Neural cell (in vitro differentiated cells): ENCODE measurements around the gene B3GALT6.

Experiments used
- EZH2 ChIP-seq: fragments of 200-600, 300-800 bp; shearing (Covaris generic), sonication (generic); IDR thresholded peaks from 2 replicates; pipeline ENCODE4 v1.6.1; 2014; ENCODE audit warnings: antibody characterized with exemption, low read length, borderline replicate concordance, mild to moderate bottlenecking; ENCODE audit not compliant: insufficient read depth, poor library complexity, severe bottlenecking
- MXI1 ChIP-seq: fragments of 450-650 bp; conservative IDR thresholded peaks from 2 replicates; pipeline ENCODE4 v1.6.1; 2014; ENCODE audit warnings: antibody characterized with exemption, mild to moderate bottlenecking; ENCODE audit not compliant: poor library complexity, severe bottlenecking
- POLR2AphosphoS5 ChIP-seq: IDR thresholded peaks from 2 replicates; pipeline ENCODE4 v1.6.1; 2012
- RAD21 ChIP-seq: fragments of 450-650 bp; conservative IDR thresholded peaks from 2 replicates; pipeline ENCODE4 v1.6.1; 2014; ENCODE audit warnings: antibody characterized with exemption, mild to moderate bottlenecking, moderate library complexity
- SMC3 ChIP-seq: fragments of 450-650 bp; conservative IDR thresholded peaks from 2 replicates; pipeline ENCODE4 v1.6.1; 2014; ENCODE audit warnings: antibody characterized with exemption, mild to moderate bottlenecking, moderate library complexity; ENCODE audit not compliant: poor library complexity
- TAF1 ChIP-seq: IDR thresholded peaks from 2 replicates; pipeline ENCODE4 v1.6.1; 2012; ENCODE audit warnings: low read depth
- TF ChIP-seq, protein P1 (sequence below): IDR thresholded peaks from 2 replicates; pipeline ENCODE4 v1.6.1; 2012; ENCODE audit warnings: borderline replicate concordance
- TF ChIP-seq, protein P2 (sequence below): fragments of 450-650 bp; IDR thresholded peaks from 2 replicates; pipeline ENCODE4 v1.5.1; 2014; ENCODE audit warnings: antibody characterized with exemption, mild to moderate bottlenecking, moderate library complexity; ENCODE audit not compliant: poor library complexity, severe bottlenecking

DNA sequence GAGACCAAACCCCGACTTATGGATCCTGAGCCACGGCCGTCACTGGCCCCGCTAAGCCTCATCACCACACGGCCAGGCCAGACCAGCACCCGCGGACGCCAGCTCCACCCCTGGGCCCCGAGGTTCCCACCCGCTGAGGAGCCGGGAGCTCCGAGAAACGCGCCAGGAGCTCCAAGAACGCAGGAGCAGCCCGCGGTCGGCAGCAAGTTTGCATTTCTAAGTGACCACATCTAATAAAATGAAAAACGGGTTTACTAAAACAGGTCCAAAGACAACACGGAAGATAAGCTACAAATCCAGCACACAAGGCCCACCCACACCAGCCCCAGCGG lies 22.6 kb downstream of the B3GALT6 start:
- TF ChIP-seq, protein P1, sequence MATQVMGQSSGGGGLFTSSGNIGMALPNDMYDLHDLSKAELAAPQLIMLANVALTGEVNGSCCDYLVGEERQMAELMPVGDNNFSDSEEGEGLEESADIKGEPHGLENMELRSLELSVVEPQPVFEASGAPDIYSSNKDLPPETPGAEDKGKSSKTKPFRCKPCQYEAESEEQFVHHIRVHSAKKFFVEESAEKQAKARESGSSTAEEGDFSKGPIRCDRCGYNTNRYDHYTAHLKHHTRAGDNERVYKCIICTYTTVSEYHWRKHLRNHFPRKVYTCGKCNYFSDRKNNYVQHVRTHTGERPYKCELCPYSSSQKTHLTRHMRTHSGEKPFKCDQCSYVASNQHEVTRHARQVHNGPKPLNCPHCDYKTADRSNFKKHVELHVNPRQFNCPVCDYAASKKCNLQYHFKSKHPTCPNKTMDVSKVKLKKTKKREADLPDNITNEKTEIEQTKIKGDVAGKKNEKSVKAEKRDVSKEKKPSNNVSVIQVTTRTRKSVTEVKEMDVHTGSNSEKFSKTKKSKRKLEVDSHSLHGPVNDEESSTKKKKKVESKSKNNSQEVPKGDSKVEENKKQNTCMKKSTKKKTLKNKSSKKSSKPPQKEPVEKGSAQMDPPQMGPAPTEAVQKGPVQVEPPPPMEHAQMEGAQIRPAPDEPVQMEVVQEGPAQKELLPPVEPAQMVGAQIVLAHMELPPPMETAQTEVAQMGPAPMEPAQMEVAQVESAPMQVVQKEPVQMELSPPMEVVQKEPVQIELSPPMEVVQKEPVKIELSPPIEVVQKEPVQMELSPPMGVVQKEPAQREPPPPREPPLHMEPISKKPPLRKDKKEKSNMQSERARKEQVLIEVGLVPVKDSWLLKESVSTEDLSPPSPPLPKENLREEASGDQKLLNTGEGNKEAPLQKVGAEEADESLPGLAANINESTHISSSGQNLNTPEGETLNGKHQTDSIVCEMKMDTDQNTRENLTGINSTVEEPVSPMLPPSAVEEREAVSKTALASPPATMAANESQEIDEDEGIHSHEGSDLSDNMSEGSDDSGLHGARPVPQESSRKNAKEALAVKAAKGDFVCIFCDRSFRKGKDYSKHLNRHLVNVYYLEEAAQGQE, result no peak
- TF ChIP-seq, protein P2, sequence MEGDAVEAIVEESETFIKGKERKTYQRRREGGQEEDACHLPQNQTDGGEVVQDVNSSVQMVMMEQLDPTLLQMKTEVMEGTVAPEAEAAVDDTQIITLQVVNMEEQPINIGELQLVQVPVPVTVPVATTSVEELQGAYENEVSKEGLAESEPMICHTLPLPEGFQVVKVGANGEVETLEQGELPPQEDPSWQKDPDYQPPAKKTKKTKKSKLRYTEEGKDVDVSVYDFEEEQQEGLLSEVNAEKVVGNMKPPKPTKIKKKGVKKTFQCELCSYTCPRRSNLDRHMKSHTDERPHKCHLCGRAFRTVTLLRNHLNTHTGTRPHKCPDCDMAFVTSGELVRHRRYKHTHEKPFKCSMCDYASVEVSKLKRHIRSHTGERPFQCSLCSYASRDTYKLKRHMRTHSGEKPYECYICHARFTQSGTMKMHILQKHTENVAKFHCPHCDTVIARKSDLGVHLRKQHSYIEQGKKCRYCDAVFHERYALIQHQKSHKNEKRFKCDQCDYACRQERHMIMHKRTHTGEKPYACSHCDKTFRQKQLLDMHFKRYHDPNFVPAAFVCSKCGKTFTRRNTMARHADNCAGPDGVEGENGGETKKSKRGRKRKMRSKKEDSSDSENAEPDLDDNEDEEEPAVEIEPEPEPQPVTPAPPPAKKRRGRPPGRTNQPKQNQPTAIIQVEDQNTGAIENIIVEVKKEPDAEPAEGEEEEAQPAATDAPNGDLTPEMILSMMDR, result no peak
- TF ChIP-seq SMC3 (no peak), POLR2AphosphoS5 (no peak), MXI1 (no peak), EZH2 (no peak), RAD21 (no peak), TAF1 (no peak)
